ENCODE data around the gene ZNF234.
"Not testable (repeated sequence)": the region's sequence is repeated elsewhere in the genome, so short reads cannot be mapped to it uniquely, and the experiment has no call there.

Gene ZNF234

GRCh38 chr19:44141191-44142058, at the start of gene ZNF234:
Gene ZNF234 (plus strand): TSS chr19:44141554. CDS start chr19:44144633, 3,079 bp downstream.
- peak; percentile 79 for DNase-seq (ENCODE audit: low spot score)

GRCh38 chr19:44092108-44092507, 49.2 kb upstream of the ZNF234 start:
- no peak for DNase-seq (ENCODE audit: low spot score)

- peak; percentile 90 for DNase-seq (ENCODE audit: low spot score)
These were observed 47.2 kb upstream of the ZNF234 start, which contains the start of gene ZNF224 for GRCh38 chr19:44093931-44094765. Gene ZNF224 (plus strand): TSS chr19:44094361. CDS start chr19:44097874, 3,513 bp downstream.

GRCh38 chr19:44107751-44108150, 33.6 kb upstream of the ZNF234 start:
- DNase-seq (ENCODE audit: low spot score), result no peak

- DNase-seq (ENCODE audit: low spot score), result no peak
These were observed 31.9 kb upstream of the ZNF234 start for GRCh38 chr19:44109458-44109857.

GRCh38 chr19:44111910-44112463, 29.4 kb upstream of the ZNF234 start:
- DNase-seq (ENCODE audit: low spot score), result peak; percentile 62

- no peak for DNase-seq (ENCODE audit: low spot score)
These were observed 28.6 kb upstream of the ZNF234 start for GRCh38 chr19:44112802-44113137.

GRCh38 chr19:44113138-44113783, 28.1 kb upstream of the ZNF234 start, which contains the start of gene ZNF225:
Gene ZNF225 (plus strand): TSS chr19:44113399. CDS start chr19:44115828, 2,429 bp downstream.
- peak; percentile 96 for DNase-seq (ENCODE audit: low spot score)

- DNase-seq (ENCODE audit: low spot score), result no peak
These were observed 27.5 kb upstream of the ZNF234 start for GRCh38 chr19:44113784-44114390.

GRCh38 chr19:44121162-44121561, 20.2 kb upstream of the ZNF234 start:
- not testable (repeated sequence) for DNase-seq (ENCODE audit: low spot score)

GRCh38 chr19:44131955-44132354, 9.4 kb upstream of the ZNF234 start:
- no peak for DNase-seq (ENCODE audit: low spot score)

- peak; percentile 25 for DNase-seq (ENCODE audit: low spot score)
These were observed 692 bp downstream of the ZNF234 start for GRCh38 chr19:44142059-44142433.

- no peak for DNase-seq (ENCODE audit: low spot score)
These were observed 8.4 kb downstream of the ZNF234 start for GRCh38 chr19:44149776-44150175.

GRCh38 chr19:44151491-44151890, 10.1 kb downstream of the ZNF234 start:
- no peak for DNase-seq (ENCODE audit: low spot score)

GRCh38 chr19:44156475-44156874, 15.1 kb downstream of the ZNF234 start:
- DNase-seq (ENCODE audit: low spot score), result no peak

- no peak for DNase-seq (ENCODE audit: low spot score)
These were observed 22.4 kb downstream of the ZNF234 start for GRCh38 chr19:44163789-44164188.

GRCh38 chr19:44164327-44164672, 22.9 kb downstream of the ZNF234 start:
- no peak for DNase-seq (ENCODE audit: low spot score)

- DNase-seq (ENCODE audit: low spot score), result peak; percentile 91
These were observed 23.5 kb downstream of the ZNF234 start, which contains the start of gene ZNF226 for GRCh38 chr19:44164673-44165512. Gene ZNF226 (plus strand): TSS chr19:44165100. CDS start chr19:44170081, 4,981 bp downstream.

GRCh38 chr19:44170660-44171059, 29.3 kb downstream of the ZNF234 start:
- not testable (repeated sequence) for DNase-seq (ENCODE audit: low spot score)

- no peak for DNase-seq (ENCODE audit: low spot score)
These were observed 35.2 kb downstream of the ZNF234 start for GRCh38 chr19:44176590-44176989.

- no peak for DNase-seq (ENCODE audit: low spot score)
These were observed 39.6 kb downstream of the ZNF234 start for GRCh38 chr19:44180968-44181367.

Measured in hematopoietic multipotent progenitor cell treated with erythropoietin and hydrocortisone succinate and interleukin-3 and kit ligand, for 15 days (in vitro differentiated cells).